Measurements from ENCODE around the gene ACOX3. TPM values are rescaled to one million over a fixed set of nuclear protein-coding genes. Genes with fewer than 3 reads are reported as not detected.

The ACOX3 gene
- polyA plus RNA-seq, 2 of the 4 experiments (the other 2 are of a cell fraction): 4.9 to 8.2 TPM

GRCh38 chr4:8383016-8383415 is 57.5 kb downstream of the ACOX3 start:
- FAIRE-seq (no peak), ATAC-seq (no peak), DNase-seq (ENCODE audit: low read depth in 1 of 2, low spot score in 1 of 2) (no peak)
- no peak overlapping the region for H3K27ac ChIP-seq
- H3K9me3 ChIP-seq: no peaks in the 10 kb centered on the region
- CTCF ChIA-PET: interaction anchor here (1.3 kb wide), 1 partner anchor 9 kb away, joined by 3 read pairs; no protein-coding TSS in a partner anchor
- no peak overlapping the region for H3K4me3 ChIP-seq
- no peak overlapping the region for H3K4me2 ChIP-seq
- no peak for TF ChIP-seq ZSCAN20 (CRISPR knock-in tag; IDR thresholded peaks at IDR 0.05)
- no peak for TF ChIP-seq HES2 (IDR thresholded peaks at IDR 0.05)
- no peak for TF ChIP-seq HOXA7 (CRISPR knock-in tag; IDR thresholded peaks at IDR 0.05)
- TF ChIP-seq CTCF (IDR thresholded peaks at IDR 0.05): no peak
- no peak for TF ChIP-seq USF2 (IDR thresholded peaks at IDR 0.05)
- TF ChIP-seq ZC3H11A (IDR thresholded peaks at IDR 0.05): no peak
- TF ChIP-seq KDM5A (IDR thresholded peaks at IDR 0.05): no peak
- TF ChIP-seq CEBPB (IDR thresholded peaks at IDR 0.05): no peak
- TF ChIP-seq ZFP36 (IDR thresholded peaks at IDR 0.05; ENCODE audit: borderline replicate concordance, partially characterized antibody): no peak
- no peak for TF ChIP-seq FOXS1 (CRISPR knock-in tag; IDR thresholded peaks at IDR 0.05)
- no peak for TF ChIP-seq POLR2A (IDR thresholded peaks at IDR 0.05; ENCODE audit: low read length)
- TF ChIP-seq REST (IDR thresholded peaks at IDR 0.05): no peak
- TF ChIP-seq ELK1 (IDR thresholded peaks at IDR 0.05; ENCODE audit: low read depth, low read length): no peak
- no peak for TF ChIP-seq RNF2 (IDR thresholded peaks at IDR 0.05; ENCODE audit: borderline replicate concordance, low read depth)
- TF ChIP-seq HEYL (CRISPR knock-in tag; IDR thresholded peaks at IDR 0.05): no peak
- TF ChIP-seq ATOH8 (CRISPR knock-in tag; IDR thresholded peaks at IDR 0.05; ENCODE audit: low read depth): no peak
- WGBS (ENCODE audit: missing lambda C conversion rate): 91% methylated on average over 10 of the region's 14 CpGs
- peaks cover 9% of the 10 kb centered on the region for H3K4me1 ChIP-seq
- POLR2A ChIA-PET: no interaction called here

- ATAC-seq: no peak
- no peak overlapping the region for H3K27ac ChIP-seq
- WGBS (ENCODE audit: missing lambda C conversion rate): 92% methylated on average over 18 of the region's 28 CpGs
- H3K4me2 ChIP-seq: no peak overlapping the region
- ChIA-PET POLR2A (no interaction called here), CTCF (interaction anchor here (1.3 kb wide), 1 partner anchor 10 kb away, joined by 3 read pairs; no protein-coding TSS in a partner anchor)
- no peak overlapping the region for H3K4me3 ChIP-seq
- H3K4me1 ChIP-seq: no peaks in the 10 kb centered on the region
- DNase-seq (ENCODE audit: low read depth in 1 of 2, low spot score in 1 of 2): no peak
- no peak for FAIRE-seq
- H3K9me3 ChIP-seq: no peaks in the 10 kb centered on the region
- TF ChIP-seq FOSL2 (IDR thresholded peaks at IDR 0.05): no peak
- TF ChIP-seq FOSL2 (CRISPR knock-in tag; IDR thresholded peaks at IDR 0.05): no peak
- TF ChIP-seq CHD2 (IDR thresholded peaks at IDR 0.05; ENCODE audit: low read length, partially characterized antibody): no peak
- no peak for TF ChIP-seq CBX8 (IDR thresholded peaks at IDR 0.05)
- no peak for TF ChIP-seq POLR2AphosphoS2 (conservative IDR thresholded peaks at IDR 0.05; ENCODE audit: low read length)
- TF ChIP-seq RCOR1 (IDR thresholded peaks at IDR 0.05; ENCODE audit: low read depth, low read length): no peak
- no peak for TF ChIP-seq HOXA7 (CRISPR knock-in tag; IDR thresholded peaks at IDR 0.05)
- no peak for TF ChIP-seq TFCP2L1 (CRISPR knock-in tag; IDR thresholded peaks at IDR 0.05)
- no peak for TF ChIP-seq EP300 (IDR thresholded peaks at IDR 0.05)
- TF ChIP-seq SMC3 (IDR thresholded peaks at IDR 0.05): no peak
- no peak for TF ChIP-seq NPAS2 (CRISPR knock-in tag; IDR thresholded peaks at IDR 0.05; ENCODE audit: borderline replicate concordance)
- no peak for TF ChIP-seq POLR2A (IDR thresholded peaks at IDR 0.05; ENCODE audit: low read length)
- no peak for TF ChIP-seq ESRRA (IDR thresholded peaks at IDR 0.05; ENCODE audit: borderline replicate concordance, low read length)
Observed at GRCh38 chr4:8381814-8382581, 58.5 kb downstream of the ACOX3 start.
